ENCODE results near the gene ZNF117. TPM values are rescaled to one million over a fixed set of nuclear protein-coding genes. Genes with fewer than 3 reads are reported as not detected.
A peak's percentile ranks its signal among the peaks of the same experiment; 100 is the strongest.
"Not testable (repeated sequence)": the region's sequence is repeated elsewhere in the genome, so short reads cannot be mapped to it uniquely, and the experiment has no call there.

The ZNF117 gene
- total and polyA plus RNA-seq, 2 donors (not counting 1 experiment from before 2014, with no cell fraction given) = 2.8 to 6.3 TPM

DNA sequence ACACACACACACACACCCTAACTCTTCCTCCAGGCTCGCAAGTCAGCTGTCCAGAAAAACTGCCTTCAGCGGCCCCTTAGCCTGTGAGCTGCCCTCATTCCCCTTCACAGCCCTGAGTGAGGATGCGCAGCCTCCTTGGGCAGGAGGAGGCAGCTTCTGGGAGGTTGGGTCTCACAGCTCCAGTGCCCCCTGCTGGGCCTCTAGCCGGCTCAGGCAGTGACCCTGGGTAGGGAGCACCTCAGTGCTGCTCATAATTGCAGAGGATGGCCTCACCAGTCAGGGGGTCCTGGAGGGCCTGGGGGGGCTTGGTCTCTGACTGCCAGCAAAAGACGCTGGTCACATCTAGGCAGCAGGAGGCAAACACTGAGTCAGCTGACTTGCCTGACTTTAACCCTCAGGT is 44.1 kb downstream of the ZNF117 start:
- Histone ChIP-seq H3K36me3 (ENCODE audit: control insufficient read depth, insufficient read depth, low read length) (no peaks in the 10 kb centered on the region), H3K4me1 (ENCODE audit: control insufficient read depth, extremely low read depth, insufficient read depth, low read length) (no peaks in the 10 kb centered on the region), H2AFZ (ENCODE audit: low read length) (no peak overlapping the region), H3K4me3 (replicated peaks in 1 of 4; ENCODE audit: control extremely low read depth in 1 of 4, insufficient read depth in 1 of 4, low read depth in 3 of 4, low read length in 4 of 4) (no peak overlapping the region), H3K9me3 (ENCODE audit: control insufficient read depth, insufficient read depth, low read depth, low read length) (no peaks in the 10 kb centered on the region), H3K4me2 (ENCODE audit: extremely low read depth, insufficient read depth, low read length) (no peak overlapping the region), H4K20me1 (ENCODE audit: control insufficient read depth, extremely low read depth, insufficient read depth, low read length) (no peaks in the 10 kb centered on the region), H3K79me2 (ENCODE audit: control insufficient read depth, insufficient read depth, low read length) (no peaks in the 10 kb centered on the region), H3K9ac (ENCODE audit: insufficient read depth, low read length) (no peak overlapping the region), H3K27ac (ENCODE audit: insufficient read depth, low read length) (no peak overlapping the region), H3K27me3 (ENCODE audit: control insufficient read depth, insufficient read depth, low read length) (peaks cover 9% of the 10 kb centered on the region)
- DNase-seq (ENCODE audit: low read depth in 2 of 2) = peak; percentile 4 to 9
- TF ChIP-seq EZH2 (IDR thresholded peaks at IDR 0.05; ENCODE audit: low read length, missing control alignments) = no peak
- TF ChIP-seq, protein P1, sequence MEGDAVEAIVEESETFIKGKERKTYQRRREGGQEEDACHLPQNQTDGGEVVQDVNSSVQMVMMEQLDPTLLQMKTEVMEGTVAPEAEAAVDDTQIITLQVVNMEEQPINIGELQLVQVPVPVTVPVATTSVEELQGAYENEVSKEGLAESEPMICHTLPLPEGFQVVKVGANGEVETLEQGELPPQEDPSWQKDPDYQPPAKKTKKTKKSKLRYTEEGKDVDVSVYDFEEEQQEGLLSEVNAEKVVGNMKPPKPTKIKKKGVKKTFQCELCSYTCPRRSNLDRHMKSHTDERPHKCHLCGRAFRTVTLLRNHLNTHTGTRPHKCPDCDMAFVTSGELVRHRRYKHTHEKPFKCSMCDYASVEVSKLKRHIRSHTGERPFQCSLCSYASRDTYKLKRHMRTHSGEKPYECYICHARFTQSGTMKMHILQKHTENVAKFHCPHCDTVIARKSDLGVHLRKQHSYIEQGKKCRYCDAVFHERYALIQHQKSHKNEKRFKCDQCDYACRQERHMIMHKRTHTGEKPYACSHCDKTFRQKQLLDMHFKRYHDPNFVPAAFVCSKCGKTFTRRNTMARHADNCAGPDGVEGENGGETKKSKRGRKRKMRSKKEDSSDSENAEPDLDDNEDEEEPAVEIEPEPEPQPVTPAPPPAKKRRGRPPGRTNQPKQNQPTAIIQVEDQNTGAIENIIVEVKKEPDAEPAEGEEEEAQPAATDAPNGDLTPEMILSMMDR (conservative IDR thresholded peaks at IDR 0.05 in 1 of 2, IDR thresholded peaks at IDR 0.05 in 1 of 2; ENCODE audit: low read depth in 1 of 2, low read length in 2 of 2) = peak in 1 of 2 donors; percentile 20

- Histone ChIP-seq H3K36me3 (ENCODE audit: control insufficient read depth, insufficient read depth, low read length) (no peaks in the 10 kb centered on the region), H2AFZ (ENCODE audit: low read length) (no peak overlapping the region), H3K27ac (ENCODE audit: insufficient read depth, low read length) (no peak overlapping the region), H3K4me1 (ENCODE audit: control insufficient read depth, extremely low read depth, insufficient read depth, low read length) (no peaks in the 10 kb centered on the region), H3K9me3 (ENCODE audit: control insufficient read depth, insufficient read depth, low read depth, low read length) (no peaks in the 10 kb centered on the region), H3K4me2 (ENCODE audit: extremely low read depth, insufficient read depth, low read length) (no peak overlapping the region), H4K20me1 (ENCODE audit: control insufficient read depth, extremely low read depth, insufficient read depth, low read length) (no peaks in the 10 kb centered on the region), H3K27me3 (ENCODE audit: control insufficient read depth, insufficient read depth, low read length) (peaks cover 9% of the 10 kb centered on the region), H3K79me2 (ENCODE audit: control insufficient read depth, insufficient read depth, low read length) (no peaks in the 10 kb centered on the region), H3K4me3 (replicated peaks in 1 of 4; ENCODE audit: control extremely low read depth in 1 of 4, insufficient read depth in 1 of 4, low read depth in 3 of 4, low read length in 4 of 4) (no peak overlapping the region), H3K9ac (ENCODE audit: insufficient read depth, low read length) (no peak overlapping the region)
- no peak for DNase-seq (ENCODE audit: low read depth in 2 of 2)
- TF ChIP-seq EZH2 (IDR thresholded peaks at IDR 0.05; ENCODE audit: low read length, missing control alignments) = no peak
- TF ChIP-seq, protein P1 (conservative IDR thresholded peaks at IDR 0.05 in 1 of 2, IDR thresholded peaks at IDR 0.05 in 1 of 2; ENCODE audit: low read depth in 1 of 2, low read length in 2 of 2) = no peak
Measured at GRCh38 chr7:64945503-64946175, 45.2 kb downstream of the ZNF117 start.

- H4K20me1 ChIP-seq (ENCODE audit: control insufficient read depth, extremely low read depth, insufficient read depth, low read length); H3K27me3 ChIP-seq (ENCODE audit: control insufficient read depth, insufficient read depth, low read length); H3K4me3 ChIP-seq (replicated peaks in 1 of 4; ENCODE audit: control extremely low read depth in 1 of 4, insufficient read depth in 1 of 4, low read depth in 3 of 4, low read length in 4 of 4); H3K4me1 ChIP-seq (ENCODE audit: control insufficient read depth, extremely low read depth, insufficient read depth, low read length); H3K79me2 ChIP-seq (ENCODE audit: control insufficient read depth, insufficient read depth, low read length); H3K4me2 ChIP-seq (ENCODE audit: extremely low read depth, insufficient read depth, low read length); H3K9ac ChIP-seq (ENCODE audit: insufficient read depth, low read length); H2AFZ ChIP-seq (ENCODE audit: low read length); H3K9me3 ChIP-seq (ENCODE audit: control insufficient read depth, insufficient read depth, low read depth, low read length); DNase-seq (ENCODE audit: low read depth in 2 of 2); H3K27ac ChIP-seq (ENCODE audit: insufficient read depth, low read length); H3K36me3 ChIP-seq (ENCODE audit: control insufficient read depth, insufficient read depth, low read length): not testable (repeated sequence)
Measured at GRCh38 chr7:64944667-64945502, 46.0 kb downstream of the ZNF117 start.

DNA sequence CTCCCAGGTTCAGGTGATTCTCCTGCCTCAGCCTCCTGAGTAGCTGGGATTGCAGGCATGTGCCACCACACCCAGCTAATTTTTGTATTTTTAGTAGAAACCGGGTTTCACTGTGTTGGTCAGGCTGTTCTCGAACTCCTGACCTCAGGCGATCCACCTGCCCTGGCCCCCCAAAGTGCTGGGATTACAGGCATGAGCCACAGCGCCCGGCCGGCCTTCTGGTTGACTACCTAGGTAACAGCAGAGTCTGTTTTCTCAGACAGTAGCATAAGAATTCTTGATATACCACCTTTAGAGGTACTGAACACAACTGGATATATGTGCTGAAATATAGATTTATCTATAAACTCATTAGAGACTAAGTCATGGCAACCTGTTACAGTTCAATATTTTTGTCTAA is 50.8 kb downstream of the ZNF117 start:
- H3K27me3 ChIP-seq (ENCODE audit: control insufficient read depth, insufficient read depth, low read length); H3K4me2 ChIP-seq (ENCODE audit: extremely low read depth, insufficient read depth, low read length); H3K27ac ChIP-seq (ENCODE audit: insufficient read depth, low read length); H3K4me3 ChIP-seq (replicated peaks in 1 of 4; ENCODE audit: control extremely low read depth in 1 of 4, insufficient read depth in 1 of 4, low read depth in 3 of 4, low read length in 4 of 4); H3K36me3 ChIP-seq (ENCODE audit: control insufficient read depth, insufficient read depth, low read length); H2AFZ ChIP-seq (ENCODE audit: low read length); H3K9ac ChIP-seq (ENCODE audit: insufficient read depth, low read length); H3K4me1 ChIP-seq (ENCODE audit: control insufficient read depth, extremely low read depth, insufficient read depth, low read length); H3K79me2 ChIP-seq (ENCODE audit: control insufficient read depth, insufficient read depth, low read length); H4K20me1 ChIP-seq (ENCODE audit: control insufficient read depth, extremely low read depth, insufficient read depth, low read length); H3K9me3 ChIP-seq (ENCODE audit: control insufficient read depth, insufficient read depth, low read depth, low read length); DNase-seq (ENCODE audit: low read depth in 2 of 2): not testable (repeated sequence)
